HG03139 (cell line): ENCODE data around the gene CEP104.

Source experiments
- ATAC-seq: cut with Tn5 transposase; IDR thresholded peaks from one replicate; pipeline ENCODE4 v1.9.1; 2021; ENCODE audit not compliant: unreplicated experiment

CEP104 gene

DNA sequence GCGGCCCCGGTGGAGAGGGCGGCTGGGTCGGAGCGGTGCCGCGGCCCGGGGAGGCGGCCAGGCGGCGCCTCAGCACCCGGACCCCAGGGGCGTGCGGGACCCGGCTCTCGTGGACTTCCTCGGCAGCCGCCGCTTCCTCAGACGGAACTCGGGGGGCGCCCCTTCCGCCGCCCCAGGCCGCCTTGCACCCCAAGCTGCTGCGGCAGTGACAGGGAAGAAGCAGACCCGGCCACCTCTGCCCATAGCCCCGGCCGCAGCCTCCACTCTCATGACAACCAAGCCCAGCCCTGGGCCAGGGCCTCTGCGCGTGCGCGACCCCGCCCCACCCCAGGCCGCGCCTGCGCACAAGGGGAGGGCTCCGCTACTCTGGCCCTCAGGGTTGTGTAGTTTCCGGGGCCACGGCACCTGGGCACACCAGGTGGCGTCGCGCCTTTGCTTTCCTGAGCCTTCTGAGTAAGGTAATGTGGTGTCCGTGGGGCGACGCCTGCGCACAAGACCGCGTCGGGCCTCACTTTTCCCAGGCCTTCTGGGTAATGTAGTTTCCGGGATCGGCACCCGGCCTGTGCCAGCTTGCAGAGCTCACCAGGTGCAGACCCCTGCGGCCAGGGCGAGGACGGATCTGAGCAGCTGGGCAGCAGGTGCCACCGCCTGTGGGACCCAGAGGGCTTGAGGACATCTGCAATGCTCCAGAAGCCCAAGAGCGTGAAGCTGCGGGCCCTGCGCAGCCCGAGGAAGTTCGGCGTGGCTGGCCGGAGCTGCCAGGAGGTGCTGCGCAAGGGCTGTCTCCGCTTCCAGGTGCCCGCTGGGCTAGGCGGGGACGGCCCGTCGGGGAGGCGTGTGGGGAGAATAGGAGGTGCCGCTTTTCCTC, at the start of gene CEP104, which contains the start of gene DFFB:
Gene CEP104 (minus strand): TSS at position 289 of the 868 bp plus-strand sequence. CDS start 4,804 bp downstream, outside the sequence.
Gene DFFB (plus strand): TSS at position 554 of the 868 bp plus-strand sequence. CDS start 128 bp downstream, at position 682.
- peak; percentile 94 for ATAC-seq

DNA sequence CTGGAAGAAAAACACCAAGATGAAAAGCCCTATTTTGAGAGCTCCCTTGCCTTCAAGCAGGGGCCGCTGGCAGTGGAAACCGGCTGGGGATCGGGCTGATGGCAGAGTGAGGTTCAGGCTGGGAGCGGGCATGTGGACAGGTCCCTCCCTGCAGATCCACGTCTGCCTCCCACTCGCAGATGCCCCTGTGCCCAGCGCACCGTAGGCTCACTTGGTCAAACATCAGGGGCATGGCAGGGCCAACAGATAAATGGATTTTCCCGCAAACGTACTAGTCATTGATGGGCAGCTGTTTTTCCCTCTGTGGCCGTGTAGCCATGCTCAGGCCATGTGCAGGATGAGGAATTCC, 49.6 kb upstream of the CEP104 start:
- ATAC-seq, result no peak

DNA sequence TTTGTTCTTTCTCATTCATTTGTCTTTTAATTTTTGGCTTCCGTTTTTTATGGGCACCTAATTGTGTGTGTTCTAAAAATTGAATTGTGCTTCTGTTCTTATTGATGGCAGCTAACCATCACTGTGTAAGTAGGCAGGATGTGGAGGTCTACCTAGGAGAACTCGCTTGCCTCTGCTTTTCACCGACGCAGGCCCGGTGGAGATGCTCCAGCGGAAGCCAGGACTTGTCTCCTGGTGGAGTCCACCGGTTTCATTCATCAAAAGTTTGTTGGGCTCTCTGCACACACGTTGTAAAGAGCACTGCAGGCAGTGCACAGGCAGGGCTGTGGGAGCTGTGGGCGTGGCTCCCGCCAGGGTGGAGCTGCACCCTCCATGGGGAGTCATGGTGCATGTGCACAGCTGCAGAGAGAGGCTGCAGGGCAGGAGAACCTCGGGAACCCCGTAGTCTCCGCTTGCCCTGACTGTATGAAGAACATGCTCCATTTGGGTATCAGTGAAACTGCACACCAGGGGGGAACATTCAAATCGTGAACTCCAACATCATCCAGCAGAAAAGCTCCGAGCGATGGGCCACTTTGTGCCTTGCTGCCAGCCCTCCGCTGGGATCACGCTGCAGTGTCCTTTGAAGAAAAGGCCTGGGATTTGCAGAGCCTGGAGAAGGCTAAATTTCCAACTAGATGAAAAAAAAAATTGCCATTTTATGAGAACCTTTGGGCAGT, 49.1 kb upstream of the CEP104 start:
- ATAC-seq, result no peak

DNA sequence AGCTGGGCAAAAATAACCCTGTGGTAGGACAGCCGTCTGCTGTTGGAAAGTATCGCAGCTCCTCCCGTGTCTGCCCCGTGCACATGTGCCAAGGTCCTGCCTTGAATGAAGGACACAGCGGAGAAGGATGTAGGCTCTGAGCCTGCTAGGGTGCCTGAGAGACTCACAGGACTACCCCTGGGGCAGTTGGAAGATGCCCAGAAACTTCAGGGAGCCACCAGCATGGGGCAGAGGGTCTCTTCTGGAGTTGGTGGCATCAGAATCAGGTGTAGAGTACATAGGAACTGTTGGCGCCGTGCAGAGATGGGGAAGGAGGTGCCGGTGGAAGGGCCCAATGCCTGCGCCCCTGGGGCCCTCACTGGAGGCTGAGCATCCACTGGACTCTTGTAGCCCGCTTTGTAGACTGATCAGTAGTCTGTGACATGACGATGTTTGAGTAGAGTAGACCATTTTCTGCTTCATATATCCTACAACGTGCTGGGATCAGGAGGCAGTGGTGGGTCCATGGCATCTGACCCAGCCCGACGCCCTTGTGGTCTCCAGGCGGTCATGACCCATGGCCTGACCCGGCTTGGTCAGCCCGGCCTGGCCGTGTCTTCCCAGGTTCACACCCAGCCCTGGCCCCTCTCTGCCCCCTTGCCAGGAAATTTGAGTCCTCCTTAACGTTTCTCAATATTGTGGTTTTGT, 48.4 kb upstream of the CEP104 start:
- ATAC-seq, result no peak

DNA sequence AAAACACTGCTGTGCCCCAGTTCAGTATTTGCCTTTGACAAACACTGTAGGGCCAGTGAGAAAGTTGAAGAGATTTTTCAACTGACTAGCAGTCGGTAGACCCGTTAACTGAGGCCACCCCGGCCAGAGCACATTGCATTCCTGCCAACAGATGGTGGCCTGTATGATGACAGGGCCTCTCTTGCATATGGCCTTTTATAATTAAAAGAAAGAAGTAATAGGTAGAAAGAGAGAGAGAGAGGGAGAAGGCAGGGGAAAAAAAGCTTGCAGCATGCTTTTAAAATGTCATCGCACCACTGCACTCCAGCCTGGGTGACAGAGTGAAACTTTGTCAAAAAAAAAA, 47.8 kb upstream of the CEP104 start:
- no peak for ATAC-seq

DNA sequence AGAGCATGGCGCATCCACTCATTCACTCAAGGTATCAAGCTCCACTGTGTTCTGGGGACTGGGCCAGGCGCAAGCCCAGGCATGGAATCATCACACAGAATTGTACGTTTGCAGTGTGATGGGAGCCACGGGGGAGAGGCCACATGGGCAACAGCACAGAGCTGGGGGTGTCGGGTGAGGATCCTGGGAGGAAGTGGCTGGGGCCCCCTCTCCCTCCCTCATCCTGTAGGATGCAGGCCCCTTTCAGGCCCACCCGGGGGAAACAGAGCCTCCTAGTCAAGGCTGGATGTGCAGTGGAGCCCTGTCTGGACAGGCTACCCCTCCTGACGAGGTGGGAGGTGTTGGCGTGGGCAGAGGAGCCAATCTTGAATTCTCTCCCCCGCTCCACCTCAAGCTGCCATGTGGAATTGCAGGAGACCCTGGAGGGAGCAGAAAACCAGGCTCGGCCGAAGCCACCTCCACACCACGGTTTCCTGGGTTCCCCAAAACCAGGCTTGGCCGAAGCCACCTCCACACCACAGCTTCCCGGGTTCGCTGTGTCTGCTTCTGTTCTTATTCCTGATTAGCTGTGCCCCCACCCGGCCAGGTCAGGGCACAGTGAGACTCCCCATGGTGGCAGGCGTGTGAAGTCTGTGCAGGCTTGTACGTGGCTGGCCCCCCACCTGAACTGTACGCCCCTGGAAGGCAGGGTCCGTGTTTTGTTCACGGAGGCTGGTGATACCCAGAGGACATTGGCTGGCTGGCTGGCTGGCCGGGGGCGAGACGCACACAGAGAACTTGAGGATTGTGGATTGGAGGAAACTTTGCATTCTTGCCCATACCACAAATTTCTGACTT, 47.2 kb upstream of the CEP104 start:
- ATAC-seq, result no peak

DNA sequence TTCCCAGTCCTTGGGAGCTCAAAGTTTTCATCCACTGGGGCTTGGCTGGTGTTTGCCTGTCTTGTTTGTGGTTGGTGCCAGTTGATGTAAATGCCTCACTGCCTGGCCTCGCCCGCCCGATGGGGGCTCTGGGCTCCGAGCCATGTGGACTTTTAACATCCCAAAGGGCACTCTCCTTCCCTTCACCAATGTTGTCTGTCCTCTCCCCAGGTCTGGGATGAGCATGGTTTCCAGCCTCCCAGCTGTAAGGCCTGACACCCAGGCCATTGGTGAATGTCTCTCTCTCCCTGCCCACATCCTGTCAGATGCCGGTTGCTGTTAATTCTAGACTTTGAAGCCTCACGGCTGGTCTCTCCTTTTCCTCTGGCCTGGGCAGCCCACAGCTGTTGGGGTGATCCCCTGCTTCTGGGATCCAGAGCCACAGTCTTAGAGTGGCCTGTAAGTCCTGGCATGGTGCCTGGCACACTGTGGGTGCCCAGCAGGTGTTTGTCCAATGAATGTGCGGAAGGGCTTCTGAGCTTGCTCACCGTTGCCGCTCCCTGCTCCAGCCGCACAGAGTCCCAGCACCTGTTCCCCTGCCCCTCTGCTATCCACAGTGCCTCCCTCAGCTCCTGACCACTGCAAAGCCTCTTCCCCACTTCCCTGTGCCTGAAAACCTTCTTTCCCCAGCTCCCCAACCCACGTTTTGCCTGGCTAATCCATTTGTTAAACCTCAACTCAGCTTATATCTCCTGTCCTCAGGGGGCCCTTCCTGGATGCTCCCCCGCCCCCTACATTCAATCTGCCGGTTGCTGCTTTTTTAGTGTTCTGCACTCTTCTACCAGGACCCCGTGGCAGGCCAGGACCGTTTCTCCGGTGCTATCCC, 46.4 kb upstream of the CEP104 start:
- ATAC-seq, result no peak

DNA sequence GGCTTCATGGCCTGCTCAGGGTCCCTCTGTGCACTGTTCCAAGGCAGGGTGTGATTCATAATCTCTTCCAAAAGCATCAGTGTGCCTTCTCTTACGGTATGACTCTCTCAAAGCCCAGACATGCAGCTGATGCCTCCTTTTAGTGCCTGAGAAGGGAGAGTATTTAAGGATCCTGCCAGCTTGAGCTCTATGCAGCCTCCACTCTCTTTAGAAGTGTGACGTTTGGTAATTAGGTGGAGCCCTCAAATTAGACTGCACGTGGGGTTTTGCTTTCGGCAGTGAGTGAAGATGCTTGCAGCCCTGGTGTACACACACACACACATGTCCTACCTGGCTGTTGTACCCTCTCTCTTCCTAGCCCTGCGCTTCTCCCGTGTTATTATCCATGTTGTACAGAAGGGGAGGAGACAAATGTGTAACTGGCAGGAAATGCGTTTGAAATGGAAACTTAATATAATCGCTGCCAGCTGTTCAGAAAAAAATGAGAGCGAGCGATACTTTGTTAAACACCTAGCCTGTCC, 45.6 kb upstream of the CEP104 start:
- ATAC-seq, result no peak

DNA sequence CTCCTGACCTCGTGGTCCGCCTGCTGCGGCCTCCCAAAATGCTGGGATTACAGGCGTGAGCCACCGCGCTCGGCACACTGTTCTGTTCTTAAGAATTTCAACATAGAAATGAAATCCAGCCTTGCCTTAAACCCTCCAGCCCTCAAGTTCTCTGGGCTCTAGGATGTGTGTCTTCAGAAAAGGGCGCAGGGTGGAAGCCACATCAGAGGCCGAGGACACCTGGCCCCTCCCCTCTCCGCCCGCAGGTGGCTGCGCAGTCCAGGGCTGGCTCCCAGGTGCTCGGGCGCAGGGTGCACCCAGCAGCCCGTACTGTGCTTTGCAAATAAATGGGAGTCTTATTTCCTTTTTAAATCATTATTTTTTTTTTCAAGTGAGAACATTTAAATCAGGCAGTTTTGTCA, 45.1 kb upstream of the CEP104 start:
- ATAC-seq, result no peak

DNA sequence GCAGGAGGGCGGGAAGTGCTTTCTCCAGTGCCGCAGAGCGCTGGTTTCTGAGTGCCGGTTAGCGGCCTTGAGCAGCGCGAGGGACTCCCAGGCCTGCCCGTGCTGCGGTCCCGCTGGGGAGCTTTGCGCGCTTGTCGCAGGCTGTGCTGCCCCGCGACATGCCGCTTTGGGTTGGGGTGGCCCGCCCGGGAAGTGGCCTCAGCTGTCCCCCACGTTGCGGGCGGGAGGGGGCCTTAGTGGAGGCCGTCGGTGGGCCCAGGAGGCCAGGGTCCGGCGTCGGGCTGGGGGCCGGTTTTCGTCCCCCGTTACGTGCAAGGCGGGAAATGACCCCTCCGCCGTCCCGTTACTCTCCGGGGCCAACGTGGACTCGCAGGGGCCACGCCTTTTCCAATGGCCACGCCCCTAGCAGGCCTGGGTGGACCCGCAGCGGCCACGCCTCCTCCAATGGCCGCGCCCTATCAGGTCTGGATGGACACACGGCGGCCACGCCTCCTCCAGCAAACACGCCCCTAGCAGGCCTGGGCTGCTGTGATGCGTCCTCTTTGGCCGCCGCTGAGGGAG, 44.0 kb upstream of the CEP104 start:
- ATAC-seq, result peak; percentile 51

DNA sequence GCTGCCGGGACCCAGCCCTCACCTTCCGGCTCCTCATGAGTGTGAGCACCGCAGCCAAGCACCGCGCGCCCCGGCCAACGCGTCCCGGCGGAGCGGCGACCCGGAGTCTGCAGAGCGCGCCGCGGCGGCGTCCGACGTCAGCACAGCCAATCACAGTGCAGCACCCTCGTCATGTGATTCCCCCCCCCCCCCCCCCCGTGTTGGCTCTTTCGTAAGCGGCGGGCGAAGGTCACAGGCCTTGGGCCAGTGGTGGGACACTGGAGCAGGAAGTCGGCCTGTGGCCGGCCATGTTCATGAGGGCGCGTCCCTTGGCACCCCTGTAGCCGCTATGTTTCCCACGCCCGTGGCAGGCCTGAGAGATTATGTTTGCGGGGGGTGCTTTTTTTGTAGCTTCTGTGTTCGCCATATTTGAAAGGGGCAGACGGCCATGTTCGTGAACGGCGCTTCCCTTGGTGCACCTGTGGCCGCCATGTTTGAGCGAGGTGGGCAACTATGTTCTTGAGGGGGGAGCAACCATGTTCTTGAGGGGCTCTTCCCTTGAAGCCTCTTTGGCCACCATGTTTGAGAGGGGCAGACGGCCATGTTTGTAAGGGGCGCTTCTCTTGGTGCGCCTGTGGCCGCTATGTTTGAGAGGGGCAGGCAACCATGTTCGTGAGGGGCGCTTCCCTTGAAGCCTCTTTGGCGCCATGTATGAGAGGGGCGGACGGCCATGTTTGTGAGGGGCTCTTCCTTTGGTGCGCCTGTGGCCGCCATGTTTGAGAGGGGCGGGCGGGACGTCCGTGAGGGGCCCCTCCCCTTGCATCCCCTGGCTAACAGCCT, 43.3 kb upstream of the CEP104 start, which contains the start of gene C1orf174:
Gene C1orf174 (minus strand): TSS at position 123 of the 819 bp plus-strand sequence. CDS start 86 bp downstream, at position 37.
- ATAC-seq, result peak; percentile 56

DNA sequence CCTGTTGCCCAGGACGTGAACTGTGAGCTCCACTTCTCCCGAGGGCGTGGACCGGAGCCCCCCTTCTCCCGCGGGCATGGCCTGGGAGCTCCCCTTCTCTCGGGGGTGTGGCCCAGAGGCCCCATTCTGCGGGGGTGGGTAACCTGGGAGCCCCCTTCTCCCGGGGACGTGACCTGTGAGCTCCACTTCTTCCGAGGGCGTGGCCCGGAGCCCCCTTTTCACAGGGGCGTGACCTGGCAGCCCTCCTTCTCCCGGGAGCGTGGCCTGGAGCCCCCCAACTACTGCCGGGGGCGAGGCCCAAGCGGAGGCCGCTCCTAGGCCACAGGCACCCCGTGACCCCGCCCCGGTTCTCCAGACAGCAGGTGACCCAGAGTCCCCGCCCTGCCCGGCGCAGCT, 42.7 kb upstream of the CEP104 start:
- ATAC-seq, result peak; percentile 4

DNA sequence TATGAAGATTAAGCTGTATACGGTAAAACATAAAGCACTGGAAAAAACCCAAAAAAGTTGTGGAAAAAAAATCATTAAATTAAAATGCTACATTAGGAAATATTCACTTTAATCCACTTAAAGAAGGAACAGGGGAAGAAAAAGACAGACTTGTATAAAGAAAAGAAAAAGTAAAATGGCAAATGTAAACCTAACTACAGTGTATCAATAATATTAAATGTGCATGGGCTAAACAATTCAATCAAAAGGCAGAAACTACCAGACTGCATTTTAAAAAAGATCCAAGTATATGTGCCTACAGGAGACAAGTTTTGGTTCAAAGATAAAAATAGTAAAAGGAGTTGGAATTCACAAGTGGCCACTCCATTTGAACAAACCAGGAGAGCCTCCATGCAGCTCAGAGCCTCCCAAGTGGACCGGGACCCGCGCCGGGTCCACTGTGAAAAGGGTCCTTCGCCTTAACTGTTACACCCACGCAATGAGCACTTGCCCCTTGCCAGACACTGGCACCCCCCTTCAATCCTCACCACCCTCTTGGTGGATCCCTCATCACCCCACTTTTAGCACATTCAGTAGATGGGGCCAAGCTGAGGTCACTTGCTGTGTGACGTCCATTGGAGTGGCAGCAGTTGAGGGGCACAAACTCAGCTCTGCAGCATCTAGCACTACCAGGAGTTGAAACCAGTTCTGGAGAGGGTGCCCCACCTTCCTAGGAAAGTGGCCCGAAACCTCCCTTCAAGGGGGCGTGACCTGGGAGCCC, 42.2 kb upstream of the CEP104 start:
- ATAC-seq, result no peak

DNA sequence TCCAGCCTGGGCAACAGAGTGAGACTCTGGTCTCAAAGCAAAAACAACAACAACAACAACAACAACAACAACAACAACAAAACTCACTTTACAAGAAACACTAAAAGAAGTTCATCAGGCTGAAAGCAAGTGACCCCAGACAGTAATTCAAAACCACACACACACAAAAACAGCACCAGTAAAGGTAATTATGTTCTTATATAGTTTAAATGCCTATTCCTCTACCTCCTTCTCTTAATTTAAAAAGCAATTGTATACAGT, 41.4 kb upstream of the CEP104 start:
- no peak for ATAC-seq

DNA sequence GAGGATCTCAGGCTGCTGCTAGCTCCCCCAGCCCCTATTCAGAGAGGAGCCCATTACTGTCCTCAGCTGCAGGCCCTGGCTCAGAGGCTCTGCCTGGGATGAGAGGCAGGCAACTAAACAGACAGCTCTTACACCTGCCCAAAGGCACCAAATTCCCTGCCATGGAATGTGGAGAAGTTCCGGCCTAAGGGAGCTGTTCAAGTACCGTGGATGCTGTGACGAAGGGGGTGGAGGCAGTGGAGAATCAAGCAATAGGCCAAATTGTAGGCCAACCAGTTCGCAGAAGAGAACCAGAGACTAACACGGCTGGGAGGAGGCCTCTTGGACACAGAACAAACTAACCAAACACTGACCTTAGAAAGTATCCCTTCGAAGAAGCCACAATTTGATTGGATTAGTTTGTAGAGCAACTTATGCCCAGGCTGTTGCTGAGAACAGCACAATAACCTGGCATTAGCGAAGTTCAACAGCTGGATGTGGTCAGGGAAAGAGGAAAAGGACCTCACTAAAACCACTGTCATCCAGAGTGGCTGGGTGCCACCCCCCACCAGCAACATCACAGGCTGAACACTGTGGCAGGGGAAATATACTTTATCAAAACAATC, 39.5 kb upstream of the CEP104 start:
- no peak for ATAC-seq

DNA sequence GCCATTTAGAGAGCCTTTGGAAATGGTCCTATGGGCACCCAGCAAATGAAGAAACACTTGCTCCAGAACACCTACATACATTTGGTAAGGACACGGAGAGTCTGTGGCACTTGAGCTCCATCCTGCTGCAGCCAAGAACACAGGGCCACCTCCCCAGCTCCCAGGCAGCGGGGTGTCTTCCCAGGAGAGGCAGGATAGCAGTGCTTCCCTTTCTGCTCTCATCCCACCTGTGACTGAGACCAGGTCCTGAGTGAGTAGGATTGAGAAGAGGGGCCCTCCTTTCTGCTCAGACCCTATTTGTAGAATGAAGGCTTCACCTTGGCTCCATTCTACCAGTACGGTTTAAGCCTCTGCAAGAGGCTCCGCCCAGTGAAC, 38.9 kb upstream of the CEP104 start:
- no peak for ATAC-seq

DNA sequence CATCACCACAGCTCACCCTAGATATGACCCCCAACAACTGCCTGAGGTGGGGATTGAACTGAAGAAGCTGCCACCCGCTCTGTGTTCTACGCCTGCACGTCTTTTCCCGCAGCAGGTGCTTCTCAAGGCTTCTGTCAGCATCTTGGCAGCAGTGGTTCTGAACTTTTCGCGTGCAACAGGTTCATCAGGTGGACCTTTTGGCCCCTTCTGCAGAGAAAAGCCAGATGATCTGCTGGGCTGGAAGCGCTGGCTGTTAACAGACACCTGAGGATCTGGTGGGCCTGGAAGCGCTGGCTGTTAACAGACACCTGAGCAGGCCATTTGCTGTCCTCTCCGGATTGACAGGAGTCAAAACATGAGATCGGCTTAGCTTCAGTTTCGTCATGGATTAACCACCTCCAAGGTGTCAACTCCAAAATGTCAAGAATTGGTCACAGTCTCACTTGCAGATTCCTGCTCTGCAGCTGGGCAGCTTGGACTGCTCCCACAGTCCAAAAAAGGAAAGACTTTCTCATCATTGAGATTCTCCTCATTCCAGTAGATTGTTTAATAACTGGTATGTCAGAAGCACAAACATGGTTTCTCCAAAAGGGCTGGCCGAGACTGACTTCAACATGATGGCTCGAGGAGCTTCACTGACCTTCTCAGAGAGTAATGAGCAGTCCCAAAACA, 38.4 kb upstream of the CEP104 start:
- ATAC-seq, result no peak
